SJCRH30 (cell line): ENCODE results near the gene MAP7D1. TPM values are rescaled to one million over a fixed set of nuclear protein-coding genes. Genes with fewer than 3 reads are reported as not detected.
A peak's percentile ranks its signal among the peaks of the same experiment; 100 is the strongest.

Source experiments
- DNase-seq, 2 experiments: peaks; one replicate each; pipeline ENCODE4 v3.0.0-alpha.2; 2015 to 2020
- H3K27ac ChIP-seq: fragments of 250-450 bp; sonication (Bioruptor Pico); 2 replicates; pipeline ENCODE4 v1.5.1; 2020; ENCODE audit warnings: mild to moderate bottlenecking, moderate library complexity
- H3K27me3 ChIP-seq: fragments of 250-450 bp; sonication (Bioruptor Pico); 2 replicates; pipeline ENCODE4 v1.5.1; 2020; ENCODE audit warnings: mild to moderate bottlenecking, moderate library complexity
- H3K36me3 ChIP-seq: fragments of 250-450 bp; sonication (Bioruptor Pico); 2 replicates; pipeline ENCODE4 v1.5.1; 2020; ENCODE audit warnings: mild to moderate bottlenecking, moderate library complexity
- H3K4me1 ChIP-seq: fragments of 250-450 bp; sonication (Bioruptor Pico); 2 replicates; pipeline ENCODE4 v1.5.1; 2020; ENCODE audit warnings: mild to moderate bottlenecking, moderate library complexity
- H3K4me3 ChIP-seq: fragments of 250-450 bp; sonication (Bioruptor Pico); 2 replicates; pipeline ENCODE4 v1.5.1; 2020; ENCODE audit warnings: mild to moderate bottlenecking, moderate library complexity
- H3K9me3 ChIP-seq: fragments of 250-450 bp; sonication (Bioruptor Pico); replicated peaks from 2 replicates; pipeline ENCODE4 v1.5.1; 2020; ENCODE audit warnings: mild to moderate bottlenecking, moderate library complexity
- total RNA-seq: library from RNA; depleted of rRNA; stranded (reverse); fragments of >200 nt; shearing (Covaris generic); gene quantifications from 2 replicates; pipeline ENCODE4 v1.2.3, GENCODE V29; 2014

Gene MAP7D1
- total RNA-seq, 1 experiment from 2014 or later, result 96.2 TPM

DNA sequence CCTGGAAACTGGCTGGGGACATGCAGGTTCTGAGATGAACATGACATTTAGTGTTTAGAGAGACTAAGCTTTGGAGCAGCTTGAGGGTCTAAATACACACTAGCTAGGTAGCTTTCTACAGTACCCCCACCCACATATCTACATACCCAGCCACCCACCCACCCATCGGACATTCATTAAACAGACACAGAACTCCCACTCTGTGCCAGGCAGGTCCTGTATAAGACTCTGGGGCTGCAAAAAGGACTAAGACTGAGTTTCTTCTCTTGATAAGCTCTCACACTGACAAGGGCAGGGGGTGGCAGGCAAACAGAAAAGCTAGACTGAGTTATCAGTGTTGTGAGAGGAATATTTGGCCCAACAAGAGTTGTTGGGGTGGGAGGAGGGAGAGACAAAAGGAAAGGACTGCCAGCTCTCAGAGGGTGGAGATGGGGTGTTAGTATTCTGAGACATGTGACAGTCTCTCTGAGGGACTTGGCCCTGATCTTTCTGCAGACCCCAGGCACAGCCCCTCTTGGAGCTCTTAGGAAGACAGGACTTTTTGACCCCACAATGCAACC lies 6.8 kb downstream of the MAP7D1 start:
- H3K4me3 ChIP-seq, result no peak overlapping the region
- peaks cover 12% of the 10 kb centered on the region; the same call in 1 of the 2 replicates for H3K4me1 ChIP-seq
- peaks cover 33% of the 10 kb centered on the region for H3K36me3 ChIP-seq
- no peak overlapping the region for H3K27ac ChIP-seq
- H3K27me3 ChIP-seq, result no peaks in the 10 kb centered on the region
- no peak for DNase-seq
- H3K9me3 ChIP-seq, result no peaks in the 10 kb centered on the region

DNA sequence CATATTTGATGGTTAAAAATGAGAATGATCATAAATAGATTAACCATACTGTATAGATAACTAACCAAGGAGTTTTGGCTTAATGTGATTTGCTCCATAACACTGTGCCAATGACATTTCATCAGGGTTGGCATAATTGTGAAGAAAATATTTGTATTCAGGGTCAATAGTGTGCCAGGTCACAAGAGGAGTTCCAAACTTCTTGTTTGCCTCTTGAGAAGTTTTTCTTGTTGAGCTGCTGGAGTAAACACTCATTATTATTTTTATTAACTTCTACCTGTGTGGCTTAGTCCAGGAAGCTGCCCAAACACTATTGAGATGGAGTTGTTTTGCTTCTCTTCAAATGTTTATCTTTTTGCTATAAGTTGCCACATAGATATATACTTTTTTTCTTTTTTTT lies 7.5 kb downstream of the MAP7D1 start:
- Histone ChIP-seq H3K27ac (no peak overlapping the region), H3K27me3 (no peaks in the 10 kb centered on the region), H3K4me1 (peaks cover 10% of the 10 kb centered on the region; the same call in 1 of the 2 replicates), H3K36me3 (peaks cover 37% of the 10 kb centered on the region), H3K4me3 (no peak overlapping the region), H3K9me3 (no peaks in the 10 kb centered on the region)
- no peak for DNase-seq

DNA sequence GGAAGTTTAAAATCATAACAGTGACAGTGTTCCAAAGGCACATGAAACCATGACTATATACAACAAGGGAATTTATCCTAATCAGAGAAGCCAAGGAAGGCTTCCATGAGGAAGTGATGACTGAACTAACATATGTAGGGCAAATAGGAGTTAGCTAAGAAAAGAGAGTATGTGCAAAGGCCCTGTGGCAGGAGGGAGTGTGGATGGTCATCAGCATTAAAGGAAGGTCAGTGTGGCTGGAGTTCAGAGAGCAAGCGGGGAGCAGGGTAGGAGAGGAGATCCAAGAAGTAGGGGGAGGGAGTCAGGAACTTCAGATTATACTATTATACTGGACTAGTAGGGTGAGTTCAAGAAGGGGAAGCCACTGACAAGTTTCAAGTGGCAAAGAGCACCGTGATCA lies 8.4 kb downstream of the MAP7D1 start:
- H3K36me3 ChIP-seq, result peaks cover 37% of the 10 kb centered on the region
- H3K9me3 ChIP-seq, result no peaks in the 10 kb centered on the region
- H3K4me3 ChIP-seq, result no peak overlapping the region
- peaks cover 7% of the 10 kb centered on the region; the same call in 1 of the 2 replicates for H3K4me1 ChIP-seq
- H3K27ac ChIP-seq, result no peak overlapping the region
- H3K27me3 ChIP-seq, result no peaks in the 10 kb centered on the region
- no peak for DNase-seq

DNA sequence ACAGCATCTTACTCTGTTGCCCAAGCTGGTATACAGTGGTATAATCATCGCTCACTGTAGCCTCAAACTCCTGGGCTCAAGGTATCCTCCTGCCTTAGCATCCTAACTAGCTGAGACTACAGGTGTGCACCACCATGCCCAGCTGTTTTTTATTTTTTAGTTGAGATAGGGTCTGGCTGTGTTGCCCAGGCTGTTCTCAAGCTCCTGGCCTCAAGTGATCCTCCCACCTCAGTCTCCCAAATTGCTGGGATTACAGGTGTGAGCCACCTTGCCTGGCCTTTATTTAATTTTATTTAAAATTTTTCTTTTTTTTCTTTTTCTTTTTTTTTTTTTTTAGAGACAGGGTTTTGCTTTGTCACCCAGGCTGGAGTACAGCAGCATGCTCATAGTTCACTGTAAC lies 9.2 kb downstream of the MAP7D1 start:
- Histone ChIP-seq H3K9me3 (no peaks in the 10 kb centered on the region), H3K4me3 (no peak overlapping the region), H3K4me1 (peaks cover 7% of the 10 kb centered on the region; the same call in 1 of the 2 replicates), H3K27me3 (no peaks in the 10 kb centered on the region), H3K36me3 (peaks cover 43% of the 10 kb centered on the region), H3K27ac (no peak overlapping the region)
- no peak for DNase-seq

DNA sequence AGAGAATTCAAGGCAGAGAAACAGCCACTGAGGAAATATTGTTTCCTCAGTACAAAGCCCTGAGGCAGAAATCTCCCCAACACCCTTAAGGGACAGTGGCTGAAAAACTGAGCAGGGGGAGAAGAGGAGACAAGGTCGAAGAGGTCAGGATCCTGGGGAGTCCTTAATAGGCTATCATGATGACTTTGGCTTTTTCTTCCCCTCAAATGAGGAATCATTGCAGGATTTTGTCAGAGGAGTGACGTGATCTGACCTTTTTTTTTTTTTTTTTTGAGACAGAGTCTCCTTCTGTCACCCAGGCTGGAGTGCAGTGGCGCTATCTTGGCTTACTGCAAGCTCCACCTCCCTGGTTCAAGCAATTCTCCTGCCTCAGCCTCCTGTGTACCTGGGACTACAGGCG lies 10.2 kb downstream of the MAP7D1 start:
- DNase-seq, result no peak
- no peaks in the 10 kb centered on the region for H3K27me3 ChIP-seq
- no peak overlapping the region for H3K27ac ChIP-seq
- no peak overlapping the region for H3K4me3 ChIP-seq
- H3K4me1 ChIP-seq, result peaks cover 3% of the 10 kb centered on the region; the same call in 1 of the 2 replicates
- no peaks in the 10 kb centered on the region for H3K9me3 ChIP-seq
- H3K36me3 ChIP-seq, result peaks cover 53% of the 10 kb centered on the region

DNA sequence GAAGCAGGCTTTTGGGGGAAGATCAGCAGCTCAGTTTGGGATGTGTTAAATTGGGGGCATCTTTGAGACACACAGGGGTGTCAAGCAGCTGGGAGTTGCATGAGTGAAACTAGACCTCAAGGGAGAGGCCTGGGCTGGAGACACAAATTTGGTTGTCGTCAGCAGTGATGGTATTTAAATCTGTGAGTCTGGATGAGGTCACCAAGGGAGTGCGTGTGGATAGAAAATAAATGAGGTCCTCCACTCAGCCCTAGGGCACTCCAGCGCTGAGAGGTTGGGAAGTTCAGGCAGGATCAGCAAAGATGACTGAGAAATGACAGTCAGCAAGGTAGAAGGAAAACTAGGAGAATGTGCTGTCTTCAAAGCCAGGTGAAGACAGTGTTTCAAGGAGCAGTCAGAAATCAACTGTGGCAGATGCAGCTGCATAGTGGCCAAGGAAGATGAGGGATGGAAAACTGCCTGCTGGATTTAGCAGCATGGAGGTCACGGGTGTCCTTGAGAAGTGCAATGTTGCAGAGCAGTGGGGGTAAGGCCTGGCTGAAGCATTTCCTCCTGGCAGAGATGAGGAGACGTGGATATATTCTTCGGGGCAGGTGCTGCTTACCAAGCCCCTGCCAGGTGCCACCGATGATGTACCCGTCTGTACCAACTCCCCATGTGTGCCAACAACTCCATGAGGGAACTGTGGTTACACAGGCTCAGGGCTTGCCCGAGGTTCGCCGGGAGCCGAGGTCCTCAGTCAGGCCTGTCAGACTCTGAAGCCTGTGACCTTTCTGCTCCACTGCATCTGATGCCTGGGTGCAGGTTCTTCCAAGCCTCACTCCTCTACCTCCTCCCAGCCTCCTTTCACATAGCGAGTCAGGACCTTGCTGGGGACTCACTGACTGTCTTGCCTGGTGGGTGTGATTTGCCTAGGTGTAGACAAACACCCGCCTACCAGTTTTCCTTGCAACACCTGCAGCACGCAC lies 11.3 kb downstream of the MAP7D1 start:
- Histone ChIP-seq H3K9me3 (no peaks in the 10 kb centered on the region), H3K27ac (no peak overlapping the region), H3K36me3 (peaks cover 64% of the 10 kb centered on the region)

DNA sequence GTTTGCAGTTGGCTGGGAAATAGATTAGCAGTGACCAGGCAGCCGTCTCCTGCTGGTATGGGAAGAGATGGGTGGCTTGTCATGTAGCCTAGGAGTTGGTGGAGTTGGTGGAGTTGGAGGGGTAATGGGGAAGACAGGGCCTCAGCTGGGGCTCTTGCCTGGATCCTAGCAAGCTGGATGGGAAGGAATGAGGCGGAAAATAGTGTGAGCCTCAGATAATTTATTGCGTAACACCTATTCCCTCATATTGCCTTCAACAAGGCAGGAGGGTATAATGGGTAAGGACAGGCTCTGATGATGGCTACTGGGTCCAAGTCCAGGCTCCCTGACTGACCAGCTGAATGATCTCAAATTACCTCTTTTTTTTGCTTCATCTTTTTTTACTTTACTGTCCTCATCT lies 12.6 kb downstream of the MAP7D1 start:
- Histone ChIP-seq H3K27me3 (no peaks in the 10 kb centered on the region), H3K27ac (no peak overlapping the region), H3K4me1 (no peaks in the 10 kb centered on the region; the same call in 1 of the 2 replicates), H3K36me3 (peaks cover 69% of the 10 kb centered on the region), H3K9me3 (no peaks in the 10 kb centered on the region), H3K4me3 (no peak overlapping the region)
- no peak for DNase-seq

More for the DNA sequence above, 11.3 kb downstream of the MAP7D1 start:
- no peaks in the 10 kb centered on the region for H3K4me1 ChIP-seq
- H3K27me3 ChIP-seq, result no peaks in the 10 kb centered on the region
- H3K4me3 ChIP-seq, result no peak overlapping the region
- no peak for DNase-seq

DNA sequence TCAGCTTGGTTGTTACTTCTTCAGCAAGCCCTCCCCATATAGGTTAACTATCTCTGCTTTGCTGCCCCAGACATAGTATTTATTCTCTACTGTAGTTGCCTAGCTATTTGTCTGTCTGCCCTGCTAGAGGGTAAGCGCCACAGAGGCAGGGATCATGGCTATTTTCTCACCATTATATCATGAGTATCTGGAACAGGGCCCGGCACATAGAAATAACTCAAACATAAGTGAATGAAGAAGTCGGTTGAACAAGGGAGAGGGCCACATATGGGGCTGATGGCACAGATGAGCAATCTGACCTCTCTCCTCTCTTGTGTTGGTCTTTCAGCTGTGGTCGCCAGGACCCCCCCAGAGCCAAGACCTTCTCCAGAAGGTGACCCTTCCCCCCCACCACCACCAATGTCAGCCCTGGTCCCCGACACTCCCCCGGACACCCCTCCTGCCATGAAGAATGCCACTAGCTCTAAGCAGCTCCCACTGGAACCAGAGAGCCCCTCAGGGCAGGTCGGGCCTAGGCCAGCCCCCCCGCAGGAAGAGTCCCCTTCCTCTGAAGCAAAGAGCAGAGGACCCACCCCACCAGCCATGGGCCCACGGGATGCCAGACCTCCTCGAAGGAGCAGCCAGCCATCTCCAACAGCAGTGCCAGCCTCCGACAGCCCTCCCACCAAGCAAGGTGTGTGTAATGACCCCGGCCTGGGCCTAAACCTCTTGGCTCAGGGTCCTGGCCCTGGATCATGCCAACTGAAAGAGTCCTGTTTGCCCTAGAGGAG lies 14.9 kb downstream of the MAP7D1 start:
- H3K9me3 ChIP-seq, result no peaks in the 10 kb centered on the region
- no peak overlapping the region for H3K27ac ChIP-seq
- H3K36me3 ChIP-seq, result peaks cover 81% of the 10 kb centered on the region
- peaks cover 8% of the 10 kb centered on the region; the same call in 1 of the 2 replicates for H3K4me1 ChIP-seq
- H3K27me3 ChIP-seq, result no peaks in the 10 kb centered on the region
- no peak for DNase-seq
- H3K4me3 ChIP-seq, result no peak overlapping the region

DNA sequence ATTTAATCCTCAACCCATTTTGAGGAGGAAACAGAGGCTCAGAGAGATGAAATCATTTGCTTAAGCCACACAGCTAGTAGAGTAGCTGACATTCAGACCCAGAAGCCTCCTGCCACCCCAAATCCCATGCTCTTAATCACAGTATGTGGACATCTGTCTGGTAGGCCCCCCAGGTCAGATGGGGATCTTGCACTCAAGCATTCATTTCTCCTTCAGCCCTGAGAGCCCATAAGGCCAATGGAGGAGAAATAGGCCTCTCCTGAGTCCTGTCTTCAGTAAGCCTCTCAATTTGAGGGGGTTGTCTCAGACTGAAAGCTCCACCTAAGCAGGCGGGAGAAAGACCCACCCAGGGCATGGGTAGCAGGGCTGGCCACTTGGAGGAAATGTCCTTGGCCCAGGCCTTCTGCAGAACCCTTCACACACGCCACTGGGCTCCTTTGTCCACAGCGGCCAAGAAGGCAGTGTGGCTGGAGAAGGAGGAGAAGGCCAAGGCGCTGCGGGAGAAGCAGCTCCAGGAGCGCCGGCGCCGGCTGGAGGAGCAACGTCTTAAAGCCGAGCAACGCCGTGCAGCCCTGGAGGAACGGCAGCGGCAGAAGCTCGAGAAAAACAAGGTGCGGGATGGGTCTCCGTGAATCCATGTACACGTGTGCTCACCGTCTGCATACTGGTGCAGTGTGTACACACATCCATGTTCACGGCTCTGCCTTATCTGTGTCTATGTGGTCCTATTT lies 16.2 kb downstream of the MAP7D1 start:
- Histone ChIP-seq H3K4me3 (no peak overlapping the region), H3K9me3 (no peaks in the 10 kb centered on the region), H3K27me3 (no peaks in the 10 kb centered on the region), H3K27ac (no peak overlapping the region), H3K36me3 (peaks cover 82% of the 10 kb centered on the region), H3K4me1 (peaks cover 8% of the 10 kb centered on the region; the same call in 1 of the 2 replicates)
- DNase-seq, result no peak

DNA sequence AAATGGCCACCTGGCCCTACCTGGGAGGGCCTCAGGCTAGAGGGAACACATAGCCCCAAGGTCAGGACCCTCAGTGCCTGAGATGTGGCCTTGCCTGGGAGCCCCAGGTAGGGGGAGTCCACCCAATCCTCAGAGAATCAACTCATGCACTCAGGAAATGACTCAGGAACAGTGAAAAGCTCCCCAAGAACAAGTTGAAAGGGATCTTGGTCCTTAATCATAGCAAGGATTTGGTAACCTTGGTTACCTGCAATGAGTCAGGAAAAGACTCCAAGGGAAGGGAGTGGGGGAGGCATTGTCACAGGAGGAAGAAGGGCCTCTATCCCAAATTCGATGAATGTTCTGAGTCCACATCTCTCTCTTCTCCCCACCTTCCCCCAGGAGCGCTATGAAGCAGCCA lies 17.0 kb downstream of the MAP7D1 start:
- Histone ChIP-seq H3K27ac (no peak overlapping the region), H3K9me3 (no peaks in the 10 kb centered on the region), H3K4me1 (peaks cover 8% of the 10 kb centered on the region; the same call in 1 of the 2 replicates), H3K36me3 (peaks cover 82% of the 10 kb centered on the region), H3K4me3 (no peak overlapping the region), H3K27me3 (no peaks in the 10 kb centered on the region)
- no peak for DNase-seq

DNA sequence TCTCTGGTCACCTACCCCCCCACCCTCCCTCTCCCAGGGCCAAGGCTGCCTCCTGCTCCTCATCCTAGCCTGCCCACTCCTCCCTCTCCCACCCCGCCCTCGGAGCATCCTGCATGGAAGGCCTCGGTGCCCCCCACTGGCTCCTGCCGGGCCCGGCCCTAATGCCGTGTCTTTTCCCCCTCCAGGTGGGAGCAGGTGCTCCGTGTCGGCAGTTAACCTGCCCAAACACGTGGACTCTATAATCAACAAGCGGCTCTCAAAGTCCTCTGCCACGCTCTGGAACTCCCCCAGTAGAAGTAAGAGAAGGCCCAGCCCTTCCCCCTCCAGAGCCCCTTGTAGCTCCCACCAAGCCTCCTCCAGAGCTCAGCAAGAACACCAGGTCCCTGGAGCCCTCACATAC lies 18.8 kb downstream of the MAP7D1 start:
- H3K27me3 ChIP-seq, result no peaks in the 10 kb centered on the region
- no peaks in the 10 kb centered on the region for H3K9me3 ChIP-seq
- peaks cover 8% of the 10 kb centered on the region; the same call in 1 of the 2 replicates for H3K4me1 ChIP-seq
- no peak overlapping the region for H3K4me3 ChIP-seq
- no peak overlapping the region for H3K27ac ChIP-seq
- peaks cover 87% of the 10 kb centered on the region for H3K36me3 ChIP-seq
- no peak for DNase-seq

DNA sequence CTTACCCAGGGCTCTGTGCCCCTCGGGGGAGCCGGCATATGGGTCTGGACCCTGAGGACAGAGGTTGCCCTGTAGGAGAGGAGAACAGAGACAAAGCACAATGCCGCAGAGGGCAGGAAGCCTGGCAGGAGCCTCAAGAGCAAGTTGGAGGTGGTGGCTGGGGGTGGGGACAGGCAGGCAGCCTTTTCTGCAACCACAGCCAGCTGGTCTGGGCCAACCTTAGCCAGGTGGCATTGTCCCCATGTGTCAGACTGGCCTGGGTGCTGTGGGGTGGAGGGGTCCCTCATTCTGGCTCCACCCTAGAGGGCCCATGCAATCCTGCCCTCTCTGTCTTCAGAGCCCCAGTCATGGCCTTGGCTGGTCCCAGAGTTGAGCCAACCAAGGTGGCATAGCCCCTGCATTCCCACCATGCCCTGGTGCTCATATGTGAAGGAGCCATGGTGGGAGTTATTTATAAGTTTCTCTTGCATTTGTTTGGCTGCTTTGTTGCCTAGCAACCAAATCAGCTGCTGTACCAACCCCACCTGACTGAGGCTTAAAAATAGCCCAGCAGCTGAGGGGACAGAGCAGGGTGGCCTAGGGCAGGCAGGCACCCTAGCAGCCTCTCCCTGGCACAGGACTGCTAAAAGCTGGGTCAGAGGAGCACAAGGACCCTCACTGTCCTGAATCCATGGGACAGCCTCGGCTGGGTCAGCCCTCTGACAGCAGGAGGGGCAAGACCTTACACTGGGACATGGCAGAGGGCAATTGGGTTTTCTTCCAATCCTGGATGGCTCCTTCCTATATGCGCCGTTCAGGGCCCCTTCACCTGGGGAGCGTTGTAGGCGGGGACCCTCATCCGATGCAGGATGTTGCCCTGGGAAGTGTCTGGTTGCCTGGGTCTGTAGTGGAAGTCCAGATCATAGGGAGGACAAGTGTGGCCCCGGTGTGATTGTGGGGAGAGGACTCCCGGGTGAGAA lies 19.5 kb downstream of the MAP7D1 start:
- peaks cover 87% of the 10 kb centered on the region for H3K36me3 ChIP-seq
- DNase-seq, result peak; percentile 70 to 74
- H3K4me3 ChIP-seq, result no peak overlapping the region
- no peak overlapping the region for H3K27ac ChIP-seq
- H3K9me3 ChIP-seq, result no peaks in the 10 kb centered on the region
- peaks cover 8% of the 10 kb centered on the region; the same call in 1 of the 2 replicates for H3K4me1 ChIP-seq
- no peaks in the 10 kb centered on the region for H3K27me3 ChIP-seq
